ENCODE data around the gene CELF2.

CELF2 gene

DNA sequence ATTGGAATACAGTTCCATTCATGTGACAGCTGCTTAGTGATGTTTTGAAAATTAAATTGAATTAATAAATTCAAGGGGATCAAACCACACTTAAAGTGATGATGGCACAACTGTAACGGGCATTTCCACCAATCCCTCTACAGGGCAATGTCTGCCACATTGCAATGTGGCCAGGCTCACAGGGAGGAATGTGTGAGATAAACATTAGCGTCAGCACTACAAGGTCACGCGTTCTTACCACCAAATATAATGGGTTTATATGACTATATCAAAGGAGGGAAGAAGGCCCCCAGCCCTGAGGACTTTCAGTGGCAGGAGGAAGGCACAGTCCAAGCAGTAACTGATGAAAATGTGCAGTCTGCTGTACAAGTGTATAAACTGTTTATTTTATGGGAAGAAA is 31.1 kb upstream of the CELF2 start:
- no peak for TF ChIP-seq SIN3A (IDR thresholded peaks at IDR 0.05; ENCODE audit: borderline replicate concordance, insufficient read depth, low read length)
- no peak for TF ChIP-seq TAF1 (IDR thresholded peaks at IDR 0.05; ENCODE audit: borderline replicate concordance, insufficient read depth, low read length)
- TF ChIP-seq FOXP2 (optimal IDR thresholded peaks at IDR 0.05; ENCODE audit: borderline replicate concordance, extremely low read depth, extremely low read length, insufficient read depth), result no peak
- no peak for TF ChIP-seq POLR2AphosphoS5 (IDR thresholded peaks at IDR 0.05; ENCODE audit: low read depth, low read length)
- TF ChIP-seq, protein P1, sequence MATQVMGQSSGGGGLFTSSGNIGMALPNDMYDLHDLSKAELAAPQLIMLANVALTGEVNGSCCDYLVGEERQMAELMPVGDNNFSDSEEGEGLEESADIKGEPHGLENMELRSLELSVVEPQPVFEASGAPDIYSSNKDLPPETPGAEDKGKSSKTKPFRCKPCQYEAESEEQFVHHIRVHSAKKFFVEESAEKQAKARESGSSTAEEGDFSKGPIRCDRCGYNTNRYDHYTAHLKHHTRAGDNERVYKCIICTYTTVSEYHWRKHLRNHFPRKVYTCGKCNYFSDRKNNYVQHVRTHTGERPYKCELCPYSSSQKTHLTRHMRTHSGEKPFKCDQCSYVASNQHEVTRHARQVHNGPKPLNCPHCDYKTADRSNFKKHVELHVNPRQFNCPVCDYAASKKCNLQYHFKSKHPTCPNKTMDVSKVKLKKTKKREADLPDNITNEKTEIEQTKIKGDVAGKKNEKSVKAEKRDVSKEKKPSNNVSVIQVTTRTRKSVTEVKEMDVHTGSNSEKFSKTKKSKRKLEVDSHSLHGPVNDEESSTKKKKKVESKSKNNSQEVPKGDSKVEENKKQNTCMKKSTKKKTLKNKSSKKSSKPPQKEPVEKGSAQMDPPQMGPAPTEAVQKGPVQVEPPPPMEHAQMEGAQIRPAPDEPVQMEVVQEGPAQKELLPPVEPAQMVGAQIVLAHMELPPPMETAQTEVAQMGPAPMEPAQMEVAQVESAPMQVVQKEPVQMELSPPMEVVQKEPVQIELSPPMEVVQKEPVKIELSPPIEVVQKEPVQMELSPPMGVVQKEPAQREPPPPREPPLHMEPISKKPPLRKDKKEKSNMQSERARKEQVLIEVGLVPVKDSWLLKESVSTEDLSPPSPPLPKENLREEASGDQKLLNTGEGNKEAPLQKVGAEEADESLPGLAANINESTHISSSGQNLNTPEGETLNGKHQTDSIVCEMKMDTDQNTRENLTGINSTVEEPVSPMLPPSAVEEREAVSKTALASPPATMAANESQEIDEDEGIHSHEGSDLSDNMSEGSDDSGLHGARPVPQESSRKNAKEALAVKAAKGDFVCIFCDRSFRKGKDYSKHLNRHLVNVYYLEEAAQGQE (IDR thresholded peaks at IDR 0.05; ENCODE audit: insufficient read depth in 1 of 2, low read depth in 2 of 2, low read length in 2 of 2), result no peak

DNA sequence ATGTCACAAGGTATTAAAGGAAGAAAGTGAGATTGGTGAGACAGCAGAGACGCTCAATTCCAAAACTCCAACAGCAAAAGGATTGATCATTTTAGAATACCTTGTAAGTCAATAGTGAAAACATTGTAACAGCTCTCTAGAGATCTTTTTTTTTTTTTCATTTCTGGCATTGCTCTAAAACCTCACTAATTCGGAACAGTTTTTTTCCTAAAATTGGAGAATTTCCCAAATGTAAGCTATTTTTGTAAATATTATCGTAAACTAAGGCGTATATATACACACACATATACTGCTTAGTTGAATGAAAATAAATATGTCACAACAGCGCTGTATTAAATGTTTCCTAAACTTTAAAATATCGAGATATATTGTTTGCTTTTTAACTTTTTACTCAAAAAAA is 30.6 kb upstream of the CELF2 start:
- no peak for TF ChIP-seq POLR2AphosphoS5 (IDR thresholded peaks at IDR 0.05; ENCODE audit: low read depth, low read length)
- no peak for TF ChIP-seq FOXP2 (optimal IDR thresholded peaks at IDR 0.05; ENCODE audit: borderline replicate concordance, extremely low read depth, extremely low read length, insufficient read depth)
- TF ChIP-seq SIN3A (IDR thresholded peaks at IDR 0.05; ENCODE audit: borderline replicate concordance, insufficient read depth, low read length), result no peak
- TF ChIP-seq, protein P1 (IDR thresholded peaks at IDR 0.05; ENCODE audit: insufficient read depth in 1 of 2, low read depth in 2 of 2, low read length in 2 of 2), result no peak
- no peak for TF ChIP-seq TAF1 (IDR thresholded peaks at IDR 0.05; ENCODE audit: borderline replicate concordance, insufficient read depth, low read length)

DNA sequence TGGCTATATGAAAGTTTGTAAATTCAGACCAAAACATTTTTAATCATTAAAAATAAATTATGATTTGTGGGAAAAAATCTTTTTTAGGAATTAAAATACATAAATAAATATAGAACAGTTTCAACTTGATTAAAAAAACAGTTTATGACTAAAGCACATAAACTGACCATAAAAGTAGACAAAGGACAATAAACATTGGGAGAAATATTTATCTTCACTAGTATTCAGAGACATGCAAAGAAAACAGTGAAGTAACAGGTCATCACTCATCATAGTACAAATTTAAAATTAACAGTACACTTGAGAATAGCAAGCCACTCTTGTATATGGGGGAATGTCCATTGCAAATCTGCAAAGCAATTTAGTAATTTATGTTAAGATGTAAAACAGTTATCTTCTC is 28.0 kb upstream of the CELF2 start:
- TF ChIP-seq TAF1 (IDR thresholded peaks at IDR 0.05; ENCODE audit: borderline replicate concordance, insufficient read depth, low read length), result no peak
- no peak for TF ChIP-seq FOXP2 (optimal IDR thresholded peaks at IDR 0.05; ENCODE audit: borderline replicate concordance, extremely low read depth, extremely low read length, insufficient read depth)
- TF ChIP-seq SIN3A (IDR thresholded peaks at IDR 0.05; ENCODE audit: borderline replicate concordance, insufficient read depth, low read length), result no peak
- TF ChIP-seq, protein P1 (IDR thresholded peaks at IDR 0.05; ENCODE audit: insufficient read depth in 1 of 2, low read depth in 2 of 2, low read length in 2 of 2), result no peak
- no peak for TF ChIP-seq POLR2AphosphoS5 (IDR thresholded peaks at IDR 0.05; ENCODE audit: low read depth, low read length)

DNA sequence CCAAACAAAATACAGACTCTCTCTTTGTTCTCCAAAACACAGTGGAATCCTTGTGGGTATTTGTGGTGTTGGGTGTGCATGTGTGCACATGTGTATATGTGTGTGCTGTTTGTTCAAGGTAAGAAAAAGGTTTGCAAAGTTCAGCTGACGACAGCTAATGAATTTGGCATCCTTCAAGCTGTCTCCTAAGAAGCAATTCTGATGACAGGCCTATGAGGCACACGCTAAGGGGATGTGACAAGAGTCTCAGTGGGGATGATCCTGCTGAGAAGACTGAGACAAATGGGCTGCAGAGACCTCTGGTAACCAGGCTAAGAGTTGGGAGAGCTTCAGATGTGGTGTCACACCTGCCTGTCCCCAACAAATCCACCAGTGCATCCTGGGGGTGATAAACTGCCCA is 26.5 kb upstream of the CELF2 start:
- TF ChIP-seq SIN3A (IDR thresholded peaks at IDR 0.05; ENCODE audit: borderline replicate concordance, insufficient read depth, low read length) (no peak), TAF1 (IDR thresholded peaks at IDR 0.05; ENCODE audit: borderline replicate concordance, insufficient read depth, low read length) (no peak), FOXP2 (optimal IDR thresholded peaks at IDR 0.05; ENCODE audit: borderline replicate concordance, extremely low read depth, extremely low read length, insufficient read depth) (no peak), POLR2AphosphoS5 (IDR thresholded peaks at IDR 0.05; ENCODE audit: low read depth, low read length) (no peak)
- TF ChIP-seq, protein P1 (IDR thresholded peaks at IDR 0.05; ENCODE audit: insufficient read depth in 1 of 2, low read depth in 2 of 2, low read length in 2 of 2), result no peak

DNA sequence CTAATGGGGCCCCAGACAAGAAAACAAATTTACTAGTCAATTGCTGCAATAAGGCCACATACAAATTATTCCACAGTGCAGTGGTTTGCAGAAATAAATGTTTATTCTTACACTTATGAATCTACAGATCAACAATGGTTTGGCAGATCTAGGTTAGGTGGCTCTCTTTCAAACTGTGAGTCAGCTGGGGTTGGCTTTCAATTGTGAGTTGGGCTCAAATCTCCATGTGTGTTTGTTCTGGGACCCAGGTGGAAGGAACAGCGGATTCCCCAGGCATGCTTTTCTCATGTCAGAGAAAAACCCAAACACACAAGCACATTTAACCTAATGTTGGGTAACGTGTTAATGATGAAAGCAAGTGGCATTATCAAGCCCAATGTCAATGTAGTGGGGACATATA is 25.6 kb upstream of the CELF2 start:
- no peak for TF ChIP-seq FOXP2 (optimal IDR thresholded peaks at IDR 0.05; ENCODE audit: borderline replicate concordance, extremely low read depth, extremely low read length, insufficient read depth)
- TF ChIP-seq, protein P1 (IDR thresholded peaks at IDR 0.05; ENCODE audit: insufficient read depth in 1 of 2, low read depth in 2 of 2, low read length in 2 of 2), result no peak
- no peak for TF ChIP-seq TAF1 (IDR thresholded peaks at IDR 0.05; ENCODE audit: borderline replicate concordance, insufficient read depth, low read length)
- TF ChIP-seq SIN3A (IDR thresholded peaks at IDR 0.05; ENCODE audit: borderline replicate concordance, insufficient read depth, low read length), result no peak
- TF ChIP-seq POLR2AphosphoS5 (IDR thresholded peaks at IDR 0.05; ENCODE audit: low read depth, low read length), result no peak

Measured in PFSK-1 (cell line).